ENCODE data around the gene ATP8B3.

DNA sequence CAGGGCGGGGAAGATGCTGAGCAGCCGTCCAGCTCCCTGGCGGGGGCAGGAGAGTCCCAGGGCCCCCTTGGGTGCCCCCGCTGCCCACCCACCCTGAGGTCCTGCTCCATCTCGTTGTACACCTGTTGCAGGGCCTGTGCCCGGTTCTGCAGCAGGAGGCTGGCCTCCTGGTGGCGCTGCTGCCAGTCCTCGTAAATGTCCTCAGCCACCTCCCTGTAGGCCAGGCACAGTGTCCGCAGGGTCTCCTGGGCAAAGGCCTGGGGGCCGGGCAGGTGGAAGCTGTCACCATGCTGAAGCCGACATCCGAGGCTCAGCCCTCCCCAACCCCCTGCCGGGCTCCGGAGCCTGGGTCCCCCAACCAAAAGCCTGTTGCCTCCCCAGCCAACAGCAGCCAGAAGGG is 20.2 kb downstream of the ATP8B3 start:
- TF ChIP-seq CTCF (IDR thresholded peaks at IDR 0.05 in 4 of 5, conservative IDR thresholded peaks at IDR 0.05 in 1 of 5) (no peak), POLR2A (IDR thresholded peaks at IDR 0.05) (no peak)
